ENCODE data around the gene HOXD11.

GRCh38 chr2:176102309-176102866 lies 4.7 kb upstream of the HOXD11 start:
- TF ChIP-seq CTCF (conservative IDR thresholded peaks at IDR 0.05 in 1 of 2, IDR thresholded peaks at IDR 0.05 in 1 of 2; ENCODE audit: extremely low read depth in 1 of 2, insufficient read depth in 1 of 2, low read depth in 1 of 2, low read length in 2 of 2), result no peak
- no peak for TF ChIP-seq EZH2 (IDR thresholded peaks at IDR 0.05; ENCODE audit: borderline replicate concordance, low read length)

Measured in mammary epithelial cell (primary cell).